Measurements from ENCODE around the gene ZFX.
"Not testable (repeated sequence)": the region's sequence is repeated elsewhere in the genome, so short reads cannot be mapped to it uniquely, and the experiment has no call there.

ZFX gene

DNA sequence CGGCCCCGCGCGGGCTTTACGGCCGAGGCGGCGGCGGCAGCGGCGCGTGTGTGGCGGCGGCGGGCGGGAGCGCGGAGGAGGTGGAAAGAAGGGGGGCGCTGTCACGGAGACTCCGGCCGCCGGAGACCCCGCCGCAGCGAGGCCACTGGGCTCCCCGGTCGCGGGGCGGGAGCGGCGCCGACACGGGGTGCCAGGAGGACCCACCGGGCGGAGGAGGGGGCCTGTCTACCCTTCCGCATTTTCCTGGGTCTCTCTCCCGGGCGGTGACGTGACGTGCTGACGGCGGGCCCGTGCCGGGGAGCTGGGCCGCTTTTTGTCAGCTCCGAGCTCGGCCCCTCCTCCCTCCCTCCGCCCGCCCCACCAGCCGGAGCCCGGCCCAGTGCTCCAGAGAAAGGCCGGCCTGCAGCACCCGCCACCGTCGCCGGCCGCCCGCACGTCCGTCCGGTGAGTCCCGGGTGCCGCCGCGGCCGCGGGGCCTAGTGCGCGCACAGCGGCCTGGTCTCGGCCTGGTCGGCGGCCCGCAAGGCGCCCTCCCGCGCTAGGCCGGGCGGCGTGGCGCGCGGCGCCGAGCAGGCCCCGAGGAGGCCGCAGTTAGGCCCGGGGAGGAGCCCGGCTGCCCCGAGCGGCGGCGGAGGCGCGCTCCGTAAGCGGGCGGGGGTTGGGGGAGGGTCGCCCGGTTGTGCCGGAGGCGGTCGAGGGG, at the start of gene ZFX:
Gene ZFX, plus strand, starts transcription at position 379 of the 700 bp plus-strand sequence. CDS start 23,014 bp downstream, outside the sequence.
- peak; percentile 10 to 30 for DNase-seq

DNA sequence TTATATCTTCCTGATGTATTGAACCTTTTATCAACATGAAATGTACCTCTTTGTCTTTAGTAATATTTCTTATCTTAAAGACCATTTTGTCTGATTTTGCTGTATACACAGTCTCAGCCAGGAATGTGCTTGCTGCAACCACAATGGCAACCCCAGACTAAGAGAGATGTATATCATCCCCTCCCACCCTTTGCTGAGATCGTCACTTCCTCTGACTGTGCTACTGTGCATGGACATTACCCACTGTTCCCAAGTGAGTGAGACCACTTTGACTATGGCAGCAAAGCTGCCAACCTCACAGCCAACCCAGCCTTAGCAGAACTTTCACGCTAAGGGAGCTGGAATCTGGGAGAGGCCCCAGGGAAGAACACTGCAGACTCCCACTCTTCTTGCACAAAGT, 48.8 kb upstream of the ZFX start:
- DNase-seq, result no peak

DNA sequence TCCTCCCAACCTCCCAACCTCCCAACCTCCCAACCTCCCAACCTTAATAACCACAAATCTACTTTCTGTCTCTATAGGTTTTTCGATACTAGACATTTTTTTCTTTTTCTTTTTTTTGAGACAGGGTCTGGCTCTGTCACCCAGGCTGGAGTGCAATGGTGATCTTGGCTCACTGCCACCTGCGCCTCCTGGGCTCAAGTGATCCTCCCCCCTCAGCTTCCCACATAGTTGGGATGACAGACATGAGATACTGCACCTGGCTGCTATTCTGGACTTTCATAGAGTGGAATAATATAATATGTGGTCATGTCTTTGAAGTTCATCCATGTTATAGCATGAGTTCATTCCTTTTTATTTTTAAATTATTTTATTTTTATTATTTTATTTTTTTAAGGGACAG, 39.5 kb upstream of the ZFX start:
- no peak for DNase-seq

DNA sequence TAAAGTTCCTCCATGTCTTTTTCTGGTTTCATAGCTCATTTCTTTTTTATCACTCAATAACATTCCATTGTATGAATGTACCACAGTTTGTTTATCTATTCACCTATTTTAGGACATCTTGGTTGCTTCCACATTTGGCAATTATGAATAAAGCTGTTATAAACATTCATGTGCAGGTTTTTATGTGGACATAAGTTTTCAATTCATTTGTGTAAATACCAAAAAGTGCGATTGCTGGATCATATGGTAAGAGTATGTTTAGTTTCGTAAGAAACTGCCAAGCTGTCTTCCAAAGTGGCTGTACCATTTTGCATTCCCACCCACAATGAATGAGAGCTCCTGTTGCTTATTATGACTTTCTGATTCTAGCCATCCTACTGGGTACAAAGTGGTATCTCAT, 36.3 kb upstream of the ZFX start:
- no peak for DNase-seq

DNA sequence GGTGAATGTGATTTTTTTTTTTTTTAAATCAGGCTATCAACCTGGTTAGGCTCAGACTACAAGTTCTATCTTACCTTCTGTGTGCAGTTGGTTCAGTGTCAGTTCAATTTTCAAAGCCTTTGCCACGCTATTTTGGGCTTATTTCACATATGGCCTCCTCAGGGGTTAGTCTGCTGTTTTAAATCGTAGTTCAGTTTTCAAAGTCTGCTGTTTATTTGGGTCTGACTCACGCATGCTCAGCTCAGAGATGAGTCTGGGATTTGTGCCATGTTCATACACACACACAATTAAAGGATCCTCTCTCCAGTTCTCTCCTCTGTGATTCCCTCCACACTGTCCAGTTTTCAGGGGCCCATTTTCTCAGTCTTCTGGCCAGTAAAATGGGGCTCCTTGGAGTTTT, 32.3 kb upstream of the ZFX start:
- no peak for DNase-seq

DNA sequence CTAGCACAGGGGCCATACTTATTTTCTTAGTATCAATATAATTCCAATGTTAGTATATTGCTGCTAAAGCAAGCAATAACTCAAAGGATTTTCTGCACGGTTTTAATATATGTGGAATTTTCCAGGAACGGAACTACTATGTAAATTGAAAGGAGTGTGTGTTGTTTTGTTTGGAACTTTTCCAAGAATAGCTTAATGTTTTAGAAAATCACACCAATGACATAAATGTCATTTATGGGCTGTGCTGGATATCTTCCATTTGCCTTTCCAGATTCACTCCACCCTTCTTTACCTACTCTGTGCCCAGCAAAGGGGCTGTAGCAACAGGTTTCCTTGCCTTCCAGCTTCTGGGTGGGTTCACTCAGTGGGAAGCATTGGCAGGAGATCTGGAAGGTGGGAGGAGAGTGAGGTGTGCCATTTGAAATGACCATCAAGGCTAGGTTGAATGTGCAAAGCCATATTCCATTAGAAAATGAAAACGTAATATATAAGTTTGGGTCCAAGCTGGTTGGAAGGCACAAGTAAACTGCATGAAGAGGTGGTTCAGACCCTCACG, 25.2 kb upstream of the ZFX start:
- no peak for DNase-seq

DNA sequence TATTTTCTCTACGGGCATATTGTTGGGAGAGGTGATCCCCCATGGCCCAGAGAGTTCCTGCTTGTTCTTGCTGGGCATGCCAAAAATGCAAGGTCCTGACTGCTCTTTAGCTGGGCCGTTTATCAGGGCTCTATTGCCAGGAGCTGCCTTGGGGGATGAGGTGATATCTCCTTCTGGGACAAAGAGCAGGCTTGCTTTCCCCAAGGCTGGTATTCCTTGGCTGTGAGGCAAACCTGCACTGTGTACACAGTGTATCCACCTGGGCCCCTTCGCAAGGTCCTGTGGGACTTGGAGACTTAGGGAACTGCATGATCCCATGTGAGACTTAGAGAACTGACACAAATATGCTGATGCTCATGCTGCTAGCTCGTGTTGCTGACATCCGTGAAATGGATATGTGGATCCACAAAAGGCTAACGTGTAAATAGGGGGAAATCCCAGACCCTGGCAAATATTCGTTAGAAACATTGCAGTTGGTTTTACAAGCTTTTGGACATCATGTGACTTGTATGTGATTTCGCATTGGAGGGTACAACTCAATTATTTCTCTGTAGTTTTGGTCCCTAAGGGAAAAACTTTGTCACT, 24.4 kb upstream of the ZFX start:
- no peak for DNase-seq

DNA sequence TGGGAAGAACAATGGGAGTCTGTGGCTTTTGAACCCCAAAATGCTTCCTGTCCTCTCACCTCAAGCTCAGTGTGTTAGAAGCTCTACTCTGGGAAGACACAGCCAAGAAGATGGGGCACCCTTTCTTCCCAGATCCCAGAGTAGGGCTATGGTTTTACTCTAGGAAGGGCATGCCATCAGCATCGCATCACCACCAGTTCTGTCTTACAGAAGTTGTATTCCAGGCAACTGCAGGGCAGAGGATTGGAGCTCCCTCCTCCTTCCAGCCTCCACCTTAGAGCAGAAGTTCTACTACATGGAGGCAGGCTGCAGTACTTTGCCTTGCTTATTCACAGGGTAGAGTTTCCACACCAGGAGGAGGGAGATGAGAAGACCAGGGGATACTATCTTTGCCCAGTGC, 18.1 kb upstream of the ZFX start:
- no peak for DNase-seq

DNA sequence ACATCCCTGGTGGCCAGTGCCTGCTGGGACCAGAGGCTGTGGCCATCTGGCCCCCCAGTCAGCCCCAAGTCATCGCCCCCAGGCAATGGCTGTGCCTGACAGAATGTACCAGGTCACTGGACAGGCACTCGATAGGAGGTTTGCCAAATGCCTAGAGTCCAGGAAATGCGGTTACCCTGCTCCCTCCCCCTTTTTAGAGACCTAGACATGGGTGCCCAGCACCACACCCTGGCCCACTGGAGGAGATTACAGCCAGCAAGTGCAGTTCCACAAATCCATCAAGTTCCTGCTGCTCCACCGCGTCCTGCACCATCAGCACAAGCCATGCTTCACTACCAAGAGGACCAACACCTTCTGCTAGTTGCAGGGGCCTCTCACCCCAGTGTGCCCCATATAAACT, 16.2 kb upstream of the ZFX start:
- no peak for DNase-seq

DNA sequence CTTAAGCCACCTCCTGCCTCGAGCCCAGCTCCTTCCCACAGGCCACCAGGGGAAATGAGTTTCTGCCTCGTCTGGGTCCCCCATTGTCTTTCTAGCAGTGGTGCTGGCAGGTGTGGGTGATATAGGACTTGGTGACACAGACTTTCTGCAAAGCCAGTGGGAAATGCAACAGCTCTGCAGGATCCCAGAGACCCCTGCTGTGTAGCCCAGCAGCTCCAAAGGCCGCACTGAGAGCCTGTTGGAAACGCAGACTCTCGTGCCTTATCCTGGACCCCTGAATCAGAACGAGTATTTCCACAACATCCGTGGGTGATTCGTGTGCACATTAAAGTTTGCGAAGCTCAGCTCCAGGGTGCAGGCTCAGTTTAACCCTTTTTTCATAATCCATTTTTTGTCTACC, 13.8 kb upstream of the ZFX start:
- DNase-seq, result not testable (repeated sequence)

DNA sequence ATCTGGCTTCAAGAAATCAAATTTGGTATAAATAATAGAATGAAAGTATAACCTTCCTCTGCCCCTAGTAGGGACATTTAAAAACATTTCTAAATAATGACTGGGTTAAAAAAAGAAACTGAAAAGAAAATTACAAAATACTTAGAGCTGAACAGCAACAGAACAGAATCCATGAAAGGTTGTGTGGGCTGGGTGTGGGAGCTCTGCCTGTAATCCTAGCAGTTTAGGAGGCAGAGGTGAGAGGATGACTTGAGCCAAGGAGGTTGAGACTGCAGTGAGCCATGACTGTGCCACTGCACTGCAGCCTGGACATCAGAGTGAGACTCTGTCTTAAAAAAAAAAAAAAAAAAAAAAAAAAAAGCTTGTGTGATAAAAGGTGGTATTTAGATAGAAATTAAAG, 12.3 kb upstream of the ZFX start:
- no peak for DNase-seq

DNA sequence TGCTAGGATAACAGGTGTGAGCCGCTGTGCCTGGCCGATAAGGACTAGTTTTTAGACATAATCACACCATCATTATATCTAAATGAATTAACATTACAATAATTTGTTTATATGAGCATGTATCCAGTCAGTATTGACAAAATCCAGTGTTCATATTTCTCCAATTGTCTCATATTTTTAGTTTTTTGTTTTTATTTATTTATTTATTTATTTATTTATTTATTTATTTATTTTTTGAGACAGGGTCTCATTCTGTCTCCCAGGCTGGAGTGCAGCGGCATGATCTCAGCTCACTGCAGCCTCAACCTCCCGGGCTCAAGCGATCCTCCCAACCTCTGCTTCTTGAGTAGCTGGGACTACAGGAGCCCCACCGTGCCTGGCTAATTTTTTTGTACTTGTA, 5.5 kb upstream of the ZFX start:
- not testable (repeated sequence) for DNase-seq

DNA sequence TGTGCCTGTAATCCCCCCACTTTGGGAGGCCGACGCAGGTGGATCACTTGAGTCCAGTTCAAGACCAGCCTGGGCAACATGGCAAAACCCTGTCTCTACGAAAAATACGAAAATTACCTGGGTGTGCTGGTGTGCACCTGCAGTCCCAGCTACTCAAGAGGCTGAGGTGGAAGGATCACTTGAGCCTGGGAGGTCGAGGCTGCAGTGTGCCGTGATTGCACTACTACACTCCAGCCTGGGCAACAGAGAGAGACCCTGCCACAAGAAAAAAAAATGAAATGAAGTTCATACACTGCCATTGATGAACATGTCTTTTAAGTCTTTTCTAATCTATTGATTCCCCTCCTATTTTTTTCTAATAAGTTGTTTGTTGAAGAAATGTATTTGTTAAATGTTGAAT, 5.0 kb upstream of the ZFX start:
- DNase-seq, result no peak

DNA sequence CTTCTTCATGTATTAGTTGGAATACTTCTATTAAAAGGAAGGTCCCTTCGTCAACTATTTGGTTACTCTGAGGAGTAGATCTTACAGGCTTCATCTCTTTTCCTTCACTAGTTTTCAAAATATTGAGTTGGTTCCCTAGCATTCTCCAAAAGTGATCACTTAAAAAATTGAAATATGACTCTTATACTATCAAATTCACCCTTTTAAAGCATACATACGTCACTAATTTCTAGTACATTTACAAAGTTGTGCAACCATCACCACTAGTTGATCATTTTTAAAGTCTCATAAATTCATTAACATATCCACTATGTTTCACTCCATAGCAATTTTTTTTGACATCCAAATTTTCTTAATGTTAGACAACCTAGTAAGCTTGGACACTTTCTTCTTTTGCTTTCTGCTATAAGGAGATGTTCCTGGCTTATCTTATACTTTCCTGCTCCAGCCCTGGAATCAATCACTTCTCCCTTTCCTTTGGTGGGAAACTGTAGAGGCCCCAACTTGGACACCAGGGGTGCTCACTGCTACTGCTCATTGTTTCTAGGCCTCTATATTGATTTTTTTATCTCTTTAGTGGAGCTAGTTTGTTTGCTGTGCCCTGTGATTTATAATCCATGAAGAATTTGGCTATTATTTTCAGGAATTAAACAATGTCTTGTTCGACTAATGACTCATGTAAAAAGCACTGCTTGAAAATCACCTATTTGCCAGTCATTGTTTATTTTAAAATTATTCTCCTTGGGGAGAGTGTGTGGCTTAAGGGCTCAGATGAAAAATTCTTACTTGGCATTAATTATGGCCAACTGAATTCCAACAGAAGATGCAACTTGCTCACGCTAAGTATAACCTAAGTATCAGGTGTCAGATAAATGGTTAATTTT, 4.0 kb upstream of the ZFX start:
- no peak for DNase-seq

DNA sequence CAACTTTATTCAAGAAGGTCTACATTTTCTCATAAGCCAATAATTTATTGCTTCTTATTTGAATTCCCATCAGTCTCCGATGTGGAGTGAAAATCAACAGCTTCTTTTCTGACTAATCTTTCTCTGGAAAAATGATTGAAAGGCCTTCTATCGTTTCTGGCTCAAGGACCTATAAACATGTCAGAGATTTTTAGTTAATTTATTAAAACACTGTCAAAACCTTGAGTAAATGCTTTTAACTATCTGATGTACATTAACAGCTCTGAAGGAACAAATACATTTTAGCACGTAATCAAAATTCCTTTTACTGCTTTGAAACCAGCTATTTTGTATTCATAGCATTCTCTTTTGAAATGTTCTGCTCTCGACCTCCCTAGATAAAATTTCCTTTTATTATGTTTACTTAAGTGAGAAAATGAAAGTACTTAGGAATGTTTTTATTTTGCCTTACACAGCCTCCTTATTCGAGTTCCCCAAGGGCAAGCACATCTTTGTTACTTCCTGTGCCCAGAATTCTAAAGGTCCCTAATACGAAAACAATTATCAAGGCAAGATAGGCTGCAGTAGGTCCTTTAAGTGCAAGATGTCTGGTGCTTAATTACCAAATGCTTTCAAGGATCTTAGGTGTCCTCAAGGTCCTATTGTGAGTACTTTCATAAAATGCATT, 3.1 kb upstream of the ZFX start:
- no peak for DNase-seq

DNA sequence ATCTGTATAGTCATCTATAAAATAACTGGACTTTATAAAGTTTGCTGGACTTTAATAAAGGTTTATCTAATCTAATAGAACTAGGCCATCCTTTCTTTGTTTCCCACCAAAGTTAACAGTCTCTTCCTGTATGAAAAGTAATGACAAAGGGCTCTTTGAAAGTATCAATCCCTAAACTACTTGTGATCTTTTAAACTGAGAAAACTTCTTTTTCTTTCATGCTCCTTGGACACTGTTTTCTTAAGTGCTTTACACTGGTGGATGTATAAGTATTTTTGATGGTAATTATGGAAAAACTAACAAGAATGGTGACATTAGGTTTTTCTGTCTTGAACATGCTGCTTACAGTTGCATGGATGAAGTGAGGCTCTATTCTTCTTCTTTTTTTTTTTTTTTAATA, 2.4 kb upstream of the ZFX start:
- no peak for DNase-seq

DNA sequence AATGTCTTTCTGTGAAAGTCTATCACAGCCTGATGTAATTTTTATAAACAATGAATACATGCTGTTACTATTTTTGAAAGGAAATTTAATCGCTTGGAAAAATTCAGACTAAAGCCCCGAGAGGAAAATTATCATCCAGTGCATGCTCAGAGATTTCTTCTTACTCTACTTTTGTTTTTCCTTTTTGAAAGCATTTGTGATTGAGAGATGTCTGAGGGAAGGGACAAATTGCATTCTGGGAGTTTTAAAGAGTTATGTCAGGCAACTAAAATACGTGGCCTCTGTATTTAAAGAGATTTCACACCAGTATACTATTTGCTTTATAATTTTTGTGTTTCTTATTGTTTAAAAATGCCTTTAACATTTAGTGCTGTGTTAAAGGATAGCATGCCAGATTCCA, 1.4 kb upstream of the ZFX start:
- DNase-seq, result peak in 1 of 2 experiments; percentile 6

DNA sequence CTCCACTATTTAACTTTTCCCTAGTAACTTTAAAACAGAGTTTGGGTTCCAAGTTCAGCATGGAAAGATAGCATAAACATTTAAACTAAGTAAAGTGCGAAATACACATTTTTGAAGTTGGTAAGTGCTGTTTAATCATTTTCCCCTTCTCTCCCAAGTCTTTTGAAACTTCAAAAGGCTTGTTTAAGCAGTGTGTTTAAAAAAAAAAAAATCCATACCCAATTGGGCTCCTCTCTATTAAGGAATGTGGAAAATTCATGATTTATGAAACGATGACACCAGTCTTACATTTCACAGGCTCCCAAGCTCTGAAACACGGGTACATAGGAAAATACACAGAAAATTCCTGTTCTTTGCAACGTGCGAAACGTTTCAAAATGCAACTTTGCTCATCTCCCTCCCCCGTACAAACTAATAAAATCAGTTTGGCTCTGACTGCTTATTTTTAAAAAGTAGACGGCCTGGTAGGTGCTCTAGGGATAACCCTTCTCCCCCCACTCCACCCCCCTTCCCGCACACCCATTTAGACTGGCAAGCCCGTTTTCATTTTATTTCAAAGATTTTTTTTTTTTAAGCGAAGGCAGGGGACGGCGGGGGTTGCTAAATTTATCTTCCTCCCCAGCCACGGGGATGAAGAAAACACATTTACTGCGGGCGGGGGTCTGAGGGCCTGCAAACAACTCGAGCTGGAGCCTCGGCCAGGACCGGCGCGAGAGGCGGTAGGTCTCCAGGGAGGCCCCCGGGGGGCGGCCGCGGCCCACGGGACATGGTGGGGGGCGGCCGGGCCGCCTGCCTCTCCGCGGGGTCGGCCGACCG, 786 bp upstream of the ZFX start:
- DNase-seq, result no peak

DNA sequence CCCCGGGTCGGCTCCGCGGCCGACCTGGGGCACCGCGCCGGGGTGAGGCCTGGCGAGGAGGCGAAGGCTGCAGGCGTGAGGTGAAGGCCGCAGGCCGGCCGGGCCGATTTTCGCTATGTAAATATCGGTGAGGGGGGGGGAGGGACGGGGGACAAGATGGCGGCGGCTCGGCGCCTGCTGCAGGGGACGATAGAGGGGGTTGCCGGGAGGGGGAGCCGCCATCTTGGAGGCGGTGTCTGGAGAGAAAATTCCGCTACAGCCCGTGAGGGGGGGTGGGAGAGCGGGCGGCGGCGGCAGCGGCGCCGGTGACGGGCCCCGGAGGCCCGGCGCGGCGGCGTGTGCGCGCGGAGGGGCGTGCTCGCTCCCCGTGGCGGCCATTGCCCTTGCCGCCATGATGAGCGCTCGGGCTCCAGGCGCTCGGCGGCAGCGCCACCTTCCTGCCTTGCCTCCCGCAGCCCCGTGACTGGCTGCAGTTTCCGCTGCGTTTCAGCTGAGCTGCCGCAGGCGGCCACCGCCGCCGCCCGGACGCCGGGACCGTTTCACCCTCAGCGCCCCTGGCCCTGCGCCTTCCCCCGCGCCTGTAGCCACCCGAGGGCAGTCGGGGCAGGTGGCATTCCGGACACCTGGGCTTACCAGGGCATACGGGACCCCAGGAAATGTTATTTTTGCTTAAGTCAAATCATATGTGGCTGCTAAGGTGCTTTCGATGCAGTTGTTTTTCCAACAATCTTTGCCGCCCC, 692 bp downstream of the ZFX start:
- peak; percentile 61 to 72 for DNase-seq

DNA sequence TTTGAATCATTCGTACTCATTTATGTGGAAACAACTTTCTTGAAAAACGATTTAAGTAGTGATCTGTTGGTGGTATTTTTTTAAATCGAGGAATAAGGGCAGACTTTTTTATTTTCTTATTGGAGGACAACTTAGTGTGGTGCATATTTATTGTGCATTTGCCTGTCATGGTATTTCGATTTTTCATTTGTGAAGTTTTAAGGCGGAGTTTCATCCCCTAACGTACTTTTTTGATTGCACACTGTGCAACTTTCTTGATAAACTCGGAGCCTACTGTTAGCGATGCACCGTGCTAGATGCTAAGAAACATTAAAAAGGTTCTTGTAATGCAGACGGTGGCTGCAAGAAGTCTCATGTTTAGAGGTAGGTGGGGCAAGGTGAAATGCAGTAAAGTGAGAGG, 1.4 kb downstream of the ZFX start:
- no peak for DNase-seq

DNA sequence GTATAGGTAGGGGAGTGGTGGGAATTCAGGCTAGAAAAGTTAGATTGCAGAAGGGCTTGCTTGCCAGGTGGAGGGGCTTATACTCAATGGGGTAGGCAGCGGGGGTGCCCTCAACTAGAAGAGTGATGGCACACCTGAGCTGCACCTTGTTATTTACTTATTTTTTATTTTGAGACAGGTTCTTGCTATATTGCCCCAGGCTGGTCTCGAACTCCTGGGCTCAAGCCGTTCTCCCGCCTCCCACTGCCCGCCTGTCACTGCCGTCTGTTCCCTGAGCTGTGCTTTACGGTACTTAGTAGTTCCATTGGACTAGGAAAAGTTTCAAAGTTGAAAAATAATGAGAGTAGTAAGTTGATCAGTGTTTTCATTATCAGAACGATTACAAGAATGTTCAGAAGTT, 2.0 kb downstream of the ZFX start:
- no peak for DNase-seq
